Stimulated activated CD8-positive, alpha-beta memory T cell treated with anti-CD3 and anti-CD28 coated beads, Interleukin-15, amount 100 ng/mL, for 24 hours (primary cell): ENCODE results near the gene CGREF1.

Experiments
- DNase-seq: peaks from one replicate; pipeline ENCODE4 v3.0.0-alpha.2; 2020; ENCODE audit warnings: low read depth

Gene CGREF1

GRCh38 chr2:27118525-27119329, at the start of gene CGREF1:
TSS of gene CGREF1 (minus strand) at chr2:27119128. CDS start at chr2:27104366, 14,762 bp downstream.
- no peak for DNase-seq

- DNase-seq: no peak
Observed at GRCh38 chr2:27164960-27165763, 46.2 kb upstream of the CGREF1 start.

- no peak for DNase-seq
Observed at GRCh38 chr2:27162151-27163121, 43.5 kb upstream of the CGREF1 start.

GRCh38 chr2:27160191-27160590, 41.3 kb upstream of the CGREF1 start:
- DNase-seq: no peak

- DNase-seq: no peak
Observed at GRCh38 chr2:27159271-27159670, 40.3 kb upstream of the CGREF1 start.

GRCh38 chr2:27158468-27158867, 39.5 kb upstream of the CGREF1 start:
- DNase-seq: no peak

GRCh38 chr2:27155069-27155520, 36.2 kb upstream of the CGREF1 start:
- no peak for DNase-seq

GRCh38 chr2:27154488-27154887, 35.6 kb upstream of the CGREF1 start:
- no peak for DNase-seq

- DNase-seq: no peak
Observed at GRCh38 chr2:27152796-27153464, 34.0 kb upstream of the CGREF1 start.

GRCh38 chr2:27152102-27152795, 33.3 kb upstream of the CGREF1 start:
- DNase-seq: no peak

- no peak for DNase-seq
Observed at GRCh38 chr2:27150639-27151230, 31.8 kb upstream of the CGREF1 start.

- DNase-seq: no peak
Observed at GRCh38 chr2:27149570-27150405, 30.9 kb upstream of the CGREF1 start.

GRCh38 chr2:27148801-27149439, 30.0 kb upstream of the CGREF1 start, which contains the start of gene TCF23:
TSS of gene TCF23 (plus strand) at chr2:27149004. CDS start at chr2:27149134, 130 bp downstream.
- DNase-seq: no peak

GRCh38 chr2:27147935-27148334, 29.0 kb upstream of the CGREF1 start:
- no peak for DNase-seq

- DNase-seq: no peak
Observed at GRCh38 chr2:27145682-27146081, 26.8 kb upstream of the CGREF1 start.

GRCh38 chr2:27143285-27143684, 24.4 kb upstream of the CGREF1 start:
- no peak for DNase-seq

- no peak for DNase-seq
Observed at GRCh38 chr2:27139310-27139709, 20.4 kb upstream of the CGREF1 start, which contains the start of gene PRR30. TSS of gene PRR30 (minus strand) at chr2:27139410. CDS start at chr2:27138329, 1,081 bp downstream.

- DNase-seq: no peak
Observed at GRCh38 chr2:27138111-27138510, 19.2 kb upstream of the CGREF1 start.
